OCI-LY1 (cell line): Measurements from ENCODE around the gene CHD9NB.

Experiments used
- EZH2 ChIP-seq: fragments of 200-600 bp; sonication (generic), shearing (Covaris generic); IDR thresholded peaks from 2 replicates; pipeline ENCODE4 v1.8.0; 2017; ENCODE audit warnings: borderline replicate concordance, mixed run types, mild to moderate bottlenecking, antibody characterized with exemption, low read length, moderate library complexity, mixed read lengths
- TF ChIP-seq, protein P1 (sequence below): fragments of 200-600 bp; sonication (generic), shearing (Covaris generic); IDR thresholded peaks from 2 replicates; pipeline ENCODE4 v1.5.1; 2017; ENCODE audit warnings: mild to moderate bottlenecking, antibody characterized with exemption, low read length, moderate library complexity, mixed read lengths

DNA sequence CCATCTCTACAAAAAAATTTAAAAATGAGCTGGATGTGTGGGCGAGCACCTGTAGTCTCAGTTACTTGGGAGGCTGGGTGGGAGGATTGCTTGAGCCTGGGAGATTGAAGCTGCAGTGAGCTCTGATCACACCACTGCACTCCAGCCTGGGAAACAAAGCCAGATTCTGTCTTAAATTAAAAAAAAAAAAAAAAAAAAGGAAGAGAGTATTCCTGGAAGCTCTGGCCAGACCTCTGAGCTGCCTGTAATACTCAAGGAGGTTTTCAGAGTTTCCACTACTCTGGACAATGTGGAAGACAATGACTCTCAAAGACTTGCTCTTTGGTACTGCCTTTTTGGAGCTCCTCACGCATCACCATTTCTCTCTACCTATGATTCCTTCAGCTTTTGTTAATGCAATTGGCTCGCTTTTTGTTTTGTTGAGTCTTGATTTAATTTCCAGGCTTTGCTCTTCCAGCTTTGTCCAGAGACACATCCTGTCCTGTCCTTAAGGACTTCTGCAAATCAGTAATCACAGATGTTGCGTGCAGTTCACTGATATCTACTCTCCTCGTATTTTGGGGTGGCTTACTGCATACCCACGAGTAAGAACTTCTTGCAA is 12.9 kb upstream of the CHD9NB start:
- TF ChIP-seq, protein P1, sequence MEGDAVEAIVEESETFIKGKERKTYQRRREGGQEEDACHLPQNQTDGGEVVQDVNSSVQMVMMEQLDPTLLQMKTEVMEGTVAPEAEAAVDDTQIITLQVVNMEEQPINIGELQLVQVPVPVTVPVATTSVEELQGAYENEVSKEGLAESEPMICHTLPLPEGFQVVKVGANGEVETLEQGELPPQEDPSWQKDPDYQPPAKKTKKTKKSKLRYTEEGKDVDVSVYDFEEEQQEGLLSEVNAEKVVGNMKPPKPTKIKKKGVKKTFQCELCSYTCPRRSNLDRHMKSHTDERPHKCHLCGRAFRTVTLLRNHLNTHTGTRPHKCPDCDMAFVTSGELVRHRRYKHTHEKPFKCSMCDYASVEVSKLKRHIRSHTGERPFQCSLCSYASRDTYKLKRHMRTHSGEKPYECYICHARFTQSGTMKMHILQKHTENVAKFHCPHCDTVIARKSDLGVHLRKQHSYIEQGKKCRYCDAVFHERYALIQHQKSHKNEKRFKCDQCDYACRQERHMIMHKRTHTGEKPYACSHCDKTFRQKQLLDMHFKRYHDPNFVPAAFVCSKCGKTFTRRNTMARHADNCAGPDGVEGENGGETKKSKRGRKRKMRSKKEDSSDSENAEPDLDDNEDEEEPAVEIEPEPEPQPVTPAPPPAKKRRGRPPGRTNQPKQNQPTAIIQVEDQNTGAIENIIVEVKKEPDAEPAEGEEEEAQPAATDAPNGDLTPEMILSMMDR: no peak
- no peak for TF ChIP-seq EZH2
